Esophagus squamous epithelium (tissue), 5 donors: ENCODE results near the gene LDLRAD4. TPM values are rescaled to one million over a fixed set of nuclear protein-coding genes. Genes with fewer than 3 reads are reported as not detected.

Experiments
- DNase-seq: peaks from one replicate; lab custom pipeline; 2025; lab: John Stamatoyannopoulos, UW
- H3K27ac ChIP-seq, 4 donors: fragments of 200-600 bp; sonication (generic); one replicate each; pipeline ENCODE4 v1.5.1; 2016 to 2019; ENCODE audit warnings: mild to moderate bottlenecking in 1 of 4
- H3K27me3 ChIP-seq, 4 donors: fragments of 200-600 bp; sonication (generic); 1 replicate in 3 of 4; 2 replicates in 1 of 4; pipeline versions ENCODE4 v1.5.1 to v1.6.0; 2017 to 2021; ENCODE audit warnings: antibody characterized with exemption in 1 of 4
- H3K36me3 ChIP-seq, 3 donors: fragments of 200-600 bp; sonication (generic); one replicate each; pipeline ENCODE4 v1.5.1; 2016 to 2019
- H3K4me1 ChIP-seq, 3 donors: fragments of 200-600 bp; sonication (generic); one replicate each; pipeline ENCODE4 v1.5.1; 2017 to 2019
- H3K4me3 ChIP-seq, 4 donors: fragments of 200-600 bp; sonication (generic); 1 replicate in 3 of 4; 2 replicates in 1 of 4; pipeline ENCODE4 v1.5.1; 2016 to 2019; ENCODE audit warnings: mild to moderate bottlenecking in 2 of 4, moderate library complexity in 1 of 4
- H3K9me3 ChIP-seq, 3 donors: fragments of 200-600 bp; sonication (generic); one replicate each; pipeline ENCODE4 v1.5.1; 2016 to 2019
- CTCF ChIP-seq, 6 experiments: fragments of 450-650 bp in 4 of 6; fragments of 200-600 bp in 2 of 6; sonication (generic) in 2 of 6; IDR thresholded peaks; one replicate each; pipeline ENCODE4 v1.5.1; 2016 to 2019; ENCODE audit warnings: antibody characterized with exemption in 6 of 6, mild to moderate bottlenecking in 4 of 6, moderate library complexity in 4 of 6
- POLR2A ChIP-seq, 4 donors: fragments of 450-650 bp; IDR thresholded peaks; one replicate each; pipeline ENCODE4 v1.6.1; 2017; ENCODE audit warnings: antibody characterized with exemption in 4 of 4, mild to moderate bottlenecking in 4 of 4, moderate library complexity in 3 of 4
- WGBS, 2 donors: methylation state at CpG; one replicate each; pipeline ENCODE4 v1.1.5; 2018; 5-methylcytosine and 5-hydroxymethylcytosine counted together
- intact Hi-C: fragments of 100-400 bp; cut with DNase I; formaldehyde crosslinking; loops from one replicate; pipeline ENCODE4 v1.15.0; 2022
- total RNA-seq, 4 donors: library from RNA; depleted of rRNA; stranded (reverse); fragments of >200 nt; gene quantifications; one replicate each; pipeline ENCODE4 v1.1.0, GENCODE V29; 2016
- donor health status: DM: yes; HTN: yes; CAD: no.

LDLRAD4 gene
- total RNA-seq, 4 donors from 2014 or later = 0.91 to 17.9 (median 6.8) TPM

GRCh38 chr18:13524811-13525210 is 306.3 kb downstream of the LDLRAD4 start:
- TF ChIP-seq POLR2A (IDR thresholded peaks at IDR 0.05) (no peak), CTCF (IDR thresholded peaks at IDR 0.05) (no peak)
- Histone ChIP-seq H3K27me3 (no peaks in the 10 kb centered on the region), H3K36me3 (peaks cover 0 to 6% (median 0%) of the 10 kb centered on the region in 3 donors), H3K9me3 (no peaks in the 10 kb centered on the region), H3K4me1 (peaks cover 0 to 3% (median 0%) of the 10 kb centered on the region in 3 donors), H3K4me3 (no peak overlapping the region), H3K27ac (no peak overlapping the region)
- 81 to 85% methylated on average over 11 of the region's 11 CpGs for WGBS, 2 donors
- no peak for DNase-seq
- intact Hi-C loops = no loop called here

GRCh38 chr18:13525381-13526029 is 306.9 kb downstream of the LDLRAD4 start:
- TF ChIP-seq POLR2A (IDR thresholded peaks at IDR 0.05) (no peak), CTCF (IDR thresholded peaks at IDR 0.05) (no peak)
- DNase-seq = no peak
- 76 to 80% methylated on average over 6 to 11 of the region's 14 CpGs for WGBS, 2 donors
- Histone ChIP-seq H3K27ac (no peak overlapping the region), H3K4me1 (peaks cover 0 to 4% (median 3%) of the 10 kb centered on the region in 3 donors), H3K36me3 (peaks cover 0 to 6% (median 0%) of the 10 kb centered on the region in 3 donors), H3K27me3 (no peaks in the 10 kb centered on the region), H3K4me3 (no peak overlapping the region), H3K9me3 (no peaks in the 10 kb centered on the region)
- intact Hi-C loops = no loop called here

- 66 to 87% methylated on average over 4 of the region's 4 CpGs for WGBS, 2 donors
- DNase-seq = no peak
- H3K36me3 ChIP-seq = peaks cover 0 to 6% (median 0%) of the 10 kb centered on the region in 3 donors
- no peak overlapping the region for H3K4me3 ChIP-seq
- intact Hi-C loops = no loop called here
- H3K4me1 ChIP-seq = peaks cover 0 to 7% (median 0%) of the 10 kb centered on the region in 3 donors
- no peak for TF ChIP-seq POLR2A (IDR thresholded peaks at IDR 0.05)
- no peak for TF ChIP-seq CTCF (IDR thresholded peaks at IDR 0.05)
- no peaks in the 10 kb centered on the region for H3K27me3 ChIP-seq
- no peaks in the 10 kb centered on the region for H3K9me3 ChIP-seq
- no peak overlapping the region for H3K27ac ChIP-seq
These were observed 308.0 kb downstream of the LDLRAD4 start for GRCh38 chr18:13526519-13526918.

- H3K9me3 ChIP-seq = no peaks in the 10 kb centered on the region
- WGBS, 2 donors = 93% methylated on average over 5 to 8 of the region's 10 CpGs
- H3K4me1 ChIP-seq = peaks cover 0 to 7% (median 0%) of the 10 kb centered on the region in 3 donors
- no peak overlapping the region for H3K27ac ChIP-seq
- H3K27me3 ChIP-seq = no peaks in the 10 kb centered on the region
- TF ChIP-seq CTCF (IDR thresholded peaks at IDR 0.05) = no peak
- no peak for TF ChIP-seq POLR2A (IDR thresholded peaks at IDR 0.05)
- intact Hi-C loops = no loop called here
- H3K36me3 ChIP-seq = peaks cover 0 to 6% (median 0%) of the 10 kb centered on the region in 3 donors
- no peak for DNase-seq
- no peak overlapping the region for H3K4me3 ChIP-seq
These were observed 308.7 kb downstream of the LDLRAD4 start for GRCh38 chr18:13527256-13527655.

GRCh38 chr18:13527730-13528129 is 309.2 kb downstream of the LDLRAD4 start:
- intact Hi-C loops = no loop called here
- no peak for DNase-seq
- Histone ChIP-seq H3K4me1 (peaks cover 0 to 7% (median 0%) of the 10 kb centered on the region in 3 donors), H3K9me3 (no peaks in the 10 kb centered on the region), H3K36me3 (peaks cover 0 to 6% (median 0%) of the 10 kb centered on the region in 3 donors), H3K27me3 (no peaks in the 10 kb centered on the region), H3K27ac (no peak overlapping the region), H3K4me3 (no peak overlapping the region)
- TF ChIP-seq POLR2A (IDR thresholded peaks at IDR 0.05) = no peak
- WGBS, 2 donors = 85 to 97% methylated on average over 4 to 5 of the region's 5 CpGs
